CD4-positive, alpha-beta memory T cell (primary cell): ENCODE results near the gene SNTB2. TPM values are rescaled to one million over a fixed set of nuclear protein-coding genes. Genes with fewer than 3 reads are reported as not detected.

Experiments used
- CTCF ChIA-PET: fragments of 350-600 bp; sonication (Branson Sonifier 250); formaldehyde crosslinking; loops from one replicate; lab custom pipeline; 2021; ENCODE audit warnings: inconsistent platforms; ENCODE audit not compliant: partially characterized antibody; lab: Charles Lee
- POLR2A ChIA-PET: fragments of 350-600 bp; sonication (Branson Sonifier 250); formaldehyde crosslinking; loops from one replicate; lab custom pipeline; 2021; ENCODE audit not compliant: partially characterized antibody; lab: Charles Lee
- DNase-seq, 5 donors: peaks; one replicate each; pipeline versions ENCODE4 v3.0.0 to v3.0.0-alpha.2; 2020 to 2022; ENCODE audit warnings: mixed read lengths in 1 of 5
- H3K27ac ChIP-seq: one replicate; pipeline ENCODE4 v1.7.0; 2013; ENCODE audit warnings: low read depth, low read length
- H3K27me3 ChIP-seq: 2 replicates; pipeline ENCODE4 v1.7.0; 2013; ENCODE audit warnings: mild to moderate bottlenecking, low read length, moderate library complexity; ENCODE audit not compliant: insufficient read depth
- H3K36me3 ChIP-seq: 2 replicates; pipeline ENCODE4 v1.7.0; 2013; ENCODE audit warnings: mild to moderate bottlenecking, low read length, moderate library complexity; ENCODE audit not compliant: insufficient read depth
- H3K4me1 ChIP-seq: 2 replicates; pipeline ENCODE4 v1.7.0; 2013; ENCODE audit warnings: mild to moderate bottlenecking, low read length, moderate library complexity; ENCODE audit not compliant: insufficient read depth
- H3K4me3 ChIP-seq, 2 donors: one replicate each; pipeline ENCODE4 v1.7.0; 2013; ENCODE audit warnings: low read length in 2 of 2, mild to moderate bottlenecking in 1 of 2
- H3K9me3 ChIP-seq, 2 donors: one replicate each; pipeline ENCODE4 v1.7.0; 2013; ENCODE audit warnings: low read length in 2 of 2, control low read depth in 1 of 2; ENCODE audit not compliant: control insufficient read depth in 1 of 2
- H3K27ac Mint-ChIP-seq, 7 donors: one replicate each; pipeline ENCODE4 v1.8.0; 2020 to 2021; ENCODE audit warnings: mixed read lengths in 7 of 7, mild to moderate bottlenecking in 6 of 7, inconsistent platforms in 3 of 7, moderate library complexity in 3 of 7
- H3K27me3 Mint-ChIP-seq, 2 donors: one replicate each; pipeline ENCODE4 v1.8.0; 2020 to 2021; ENCODE audit warnings: mixed read lengths in 2 of 2
- H3K36me3 Mint-ChIP-seq, 2 donors: one replicate each; pipeline ENCODE4 v1.8.0; 2020 to 2021; ENCODE audit warnings: mixed read lengths in 2 of 2, inconsistent platforms in 1 of 2, mild to moderate bottlenecking in 1 of 2
- H3K4me1 Mint-ChIP-seq, 4 donors: one replicate each; pipeline ENCODE4 v1.8.0; 2020 to 2021; ENCODE audit warnings: mixed read lengths in 4 of 4, mild to moderate bottlenecking in 1 of 4
- H3K4me3 Mint-ChIP-seq, 8 donors: one replicate each; pipeline ENCODE4 v1.8.0; 2020 to 2021; ENCODE audit warnings: mixed read lengths in 8 of 8, mild to moderate bottlenecking in 7 of 8, moderate library complexity in 6 of 8, inconsistent platforms in 3 of 8
- H3K9me3 Mint-ChIP-seq, 8 donors: one replicate each; pipeline ENCODE4 v1.8.0; 2020 to 2021; ENCODE audit warnings: mixed read lengths in 8 of 8, mild to moderate bottlenecking in 5 of 8, inconsistent platforms in 3 of 8, moderate library complexity in 1 of 8
- intact Hi-C: fragments of 100-400 bp; cut with micrococcal nuclease; formaldehyde crosslinking; loops from one replicate; pipeline ENCODE4 v1.15.1; 2023
- polyA plus RNA-seq, 2 donors: library from polyadenylated mRNA; unstranded; fragments of 300-500 nt; fragmentation: Illumina TruSeq; gene quantifications; one replicate each; pipeline ENCODE4 v1.2.3, GENCODE V29; 2021
- total RNA-seq, 2 experiments: library from RNA; stranded (reverse); gene quantifications; one replicate each; pipeline ENCODE4 v1.2.3, GENCODE V29; 2021

SNTB2 gene
- total and polyA plus RNA-seq, 4 experiments from 2014 or later: 4.5 to 21.2 (median 17.3) TPM

- Histone ChIP-seq H3K27ac (no peak overlapping the region), H3K9me3 (no peaks in the 10 kb centered on the region), H3K36me3 (peaks cover 10% of the 10 kb centered on the region), H3K4me1 (no peaks in the 10 kb centered on the region), H3K27me3 (no peaks in the 10 kb centered on the region), H3K4me3 (no peak overlapping the region)
- Mint-ChIP-seq H3K4me1 (peaks cover 0 to 8% (median 2%) of the 10 kb centered on the region in 4 donors), H3K27ac (peak overlapping the region in 3 of 7 donors; percentile 35 to 81 (median 77)), H3K4me3 (no peak overlapping the region), H3K9me3 (peaks cover 0 to 2% (median 0%) of the 10 kb centered on the region in 8 donors), H3K27me3 (no peaks in the 10 kb centered on the region), H3K36me3 (peaks cover 14 to 21% of the 10 kb centered on the region in 2 donors)
- DNase-seq: no peak
- ChIA-PET POLR2A (no interaction called here), CTCF (interaction anchor here (2.9 kb wide), 1 partner anchor 10 kb away, joined by 15 read pairs; no protein-coding TSS in a partner anchor)
- intact Hi-C loops: no loop called here
Observed at GRCh38 chr16:69274699-69275235, 87.8 kb downstream of the SNTB2 start.

GRCh38 chr16:69276148-69277115, 89.5 kb downstream of the SNTB2 start:
- intact Hi-C loops: no loop called here
- no peak overlapping the region for H3K4me3 Mint-ChIP-seq
- H3K27ac Mint-ChIP-seq: peak overlapping the region in 3 of 7 donors; percentile 23 to 81 (median 37)
- H3K36me3 Mint-ChIP-seq: peaks cover 11 to 14% of the 10 kb centered on the region in 2 donors
- DNase-seq: no peak
- H3K4me1 Mint-ChIP-seq: peaks cover 0 to 8% (median 2%) of the 10 kb centered on the region in 4 donors
- Histone ChIP-seq H3K27me3 (no peaks in the 10 kb centered on the region), H3K4me3 (no peak overlapping the region), H3K4me1 (no peaks in the 10 kb centered on the region), H3K36me3 (no peaks in the 10 kb centered on the region), H3K9me3 (no peaks in the 10 kb centered on the region), H3K27ac (no peak overlapping the region)
- ChIA-PET POLR2A (no interaction called here), CTCF (interaction anchor here (1.4 to 2.1 kb wide), 4 partner anchors 9 to 126 kb away, joined by 4 to 7 read pairs (median 6); no protein-coding TSS in a partner anchor)
- H3K9me3 Mint-ChIP-seq: no peaks in the 10 kb centered on the region
- H3K27me3 Mint-ChIP-seq: no peaks in the 10 kb centered on the region

- ChIA-PET CTCF (interaction anchor here (1.4 to 2.1 kb wide), 3 partner anchors 8 to 11 kb away, joined by 4 to 6 read pairs (median 5); no protein-coding TSS in a partner anchor), POLR2A (no interaction called here)
- Mint-ChIP-seq H3K27me3 (no peaks in the 10 kb centered on the region), H3K4me1 (peaks cover 0 to 8% (median 3%) of the 10 kb centered on the region in 4 donors), H3K27ac (no peak overlapping the region), H3K9me3 (no peaks in the 10 kb centered on the region), H3K36me3 (peaks cover 6 to 9% of the 10 kb centered on the region in 2 donors), H3K4me3 (no peak overlapping the region)
- H3K27ac ChIP-seq: no peak overlapping the region
- no peaks in the 10 kb centered on the region for H3K9me3 ChIP-seq
- H3K36me3 ChIP-seq: no peaks in the 10 kb centered on the region
- no peak overlapping the region for H3K4me3 ChIP-seq
- intact Hi-C loops: no loop called here
- no peak for DNase-seq
- H3K27me3 ChIP-seq: no peaks in the 10 kb centered on the region
- H3K4me1 ChIP-seq: no peaks in the 10 kb centered on the region
Observed at GRCh38 chr16:69277413-69277812, 90.4 kb downstream of the SNTB2 start.

GRCh38 chr16:69283851-69284250, 96.9 kb downstream of the SNTB2 start:
- CTCF ChIA-PET: interaction anchor here (1.2 to 11.1 kb wide), 6 partner anchors 10 to 133 kb away, joined by 3 to 297 read pairs (median 14); partner anchors contain the start of gene SNTB2
- Histone ChIP-seq H3K4me1 (no peaks in the 10 kb centered on the region), H3K4me3 (no peak overlapping the region), H3K36me3 (peaks cover 5% of the 10 kb centered on the region), H3K27ac (no peak overlapping the region), H3K9me3 (no peaks in the 10 kb centered on the region), H3K27me3 (no peaks in the 10 kb centered on the region)
- Mint-ChIP-seq H3K36me3 (peaks cover 0 to 14% of the 10 kb centered on the region in 2 donors), H3K4me1 (peaks cover 0 to 5% (median 3%) of the 10 kb centered on the region in 4 donors), H3K4me3 (no peak overlapping the region), H3K27me3 (no peaks in the 10 kb centered on the region), H3K27ac (peak overlapping the region in 4 of 7 donors; percentile 52 to 81 (median 61)), H3K9me3 (no peaks in the 10 kb centered on the region)
- intact Hi-C loops: no loop called here
- DNase-seq: no peak
- POLR2A ChIA-PET: no interaction called here

DNA sequence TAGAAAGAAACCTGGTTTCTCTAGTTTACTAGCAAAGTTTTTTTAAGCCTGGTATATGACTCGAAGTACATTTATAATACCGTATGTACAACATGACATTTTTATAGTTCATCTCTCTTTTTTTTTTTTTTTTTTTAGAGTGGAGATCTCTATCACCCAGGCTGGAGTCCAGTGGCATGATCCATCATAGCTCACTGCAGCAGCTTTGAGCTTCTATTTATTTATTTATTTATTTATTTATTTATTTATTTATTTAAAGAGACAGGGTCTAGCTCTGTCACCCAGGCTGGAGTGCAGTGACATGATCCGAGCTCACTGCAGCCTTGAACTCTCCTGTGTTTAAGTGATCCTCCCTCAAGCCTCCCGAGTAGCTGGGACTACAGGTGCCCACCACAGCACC, 98.3 kb downstream of the SNTB2 start:
- peaks cover 0 to 5% (median 3%) of the 10 kb centered on the region in 4 donors for H3K4me1 Mint-ChIP-seq
- H3K36me3 Mint-ChIP-seq: peaks cover 3 to 14% of the 10 kb centered on the region in 2 donors
- no peak overlapping the region for H3K4me3 Mint-ChIP-seq
- Histone ChIP-seq H3K27ac (no peak overlapping the region), H3K27me3 (no peaks in the 10 kb centered on the region), H3K36me3 (peaks cover 5% of the 10 kb centered on the region), H3K4me3 (no peak overlapping the region), H3K9me3 (no peaks in the 10 kb centered on the region), H3K4me1 (no peaks in the 10 kb centered on the region)
- POLR2A ChIA-PET: interaction anchor here (0.7 to 1.4 kb wide), 3 partner anchors 86 to 152 kb away, joined by 3 to 4 read pairs (median 3); no protein-coding TSS in a partner anchor
- no peaks in the 10 kb centered on the region for H3K9me3 Mint-ChIP-seq
- intact Hi-C loops: no loop called here
- H3K27me3 Mint-ChIP-seq: no peaks in the 10 kb centered on the region
- no peak for DNase-seq
- CTCF ChIA-PET: interaction anchor here (0.7 to 11.1 kb wide), 18 partner anchors 9 to 279 kb away, joined by 3 to 297 read pairs (median 4); partner anchors contain the start of gene SNTB2
- no peak overlapping the region for H3K27ac Mint-ChIP-seq

GRCh38 chr16:69286941-69287713, 100.2 kb downstream of the SNTB2 start:
- ChIA-PET POLR2A (interaction anchor here (1.5 kb wide), 1 partner anchor 137 kb away, joined by 3 read pairs; no protein-coding TSS in a partner anchor), CTCF (interaction anchor here (0.6 to 11.1 kb wide), 15 partner anchors 10 to 759 kb away, joined by 3 to 297 read pairs (median 5); partner anchors contain the start of gene SNTB2)
- H3K36me3 Mint-ChIP-seq: peaks cover 3 to 14% of the 10 kb centered on the region in 2 donors
- peak; percentile 58 to 66 (median 61) for DNase-seq
- no peak overlapping the region for H3K27ac ChIP-seq
- H3K4me1 ChIP-seq: no peaks in the 10 kb centered on the region
- intact Hi-C loops: loop anchor here (1.0 kb wide), 2 partner anchors 137 to 759 kb away; no protein-coding TSS in a partner anchor
- no peaks in the 10 kb centered on the region for H3K9me3 ChIP-seq
- no peak overlapping the region for H3K4me3 Mint-ChIP-seq
- H3K27ac Mint-ChIP-seq: peak overlapping the region in 2 of 7 donors; percentile 65 to 72
- peaks cover 5% of the 10 kb centered on the region for H3K36me3 ChIP-seq
- H3K27me3 ChIP-seq: no peaks in the 10 kb centered on the region
- H3K4me3 ChIP-seq: no peak overlapping the region
- H3K9me3 Mint-ChIP-seq: no peaks in the 10 kb centered on the region
- peaks cover 0 to 5% (median 3%) of the 10 kb centered on the region in 4 donors for H3K4me1 Mint-ChIP-seq
- H3K27me3 Mint-ChIP-seq: no peaks in the 10 kb centered on the region
